Fibroblast of skin of abdomen (primary cell): Measurements from ENCODE around the gene TULP3.
A peak's percentile ranks its signal among the peaks of the same experiment; 100 is the strongest.

Experiments used
- DNase-seq: peaks from one replicate; pipeline ENCODE4 v3.0.0-alpha.2; 2013

The TULP3 gene

GRCh38 chr12:2877953-2878732 lies 12.5 kb upstream of the TULP3 start:
- peak; percentile 36 for DNase-seq

GRCh38 chr12:2879853-2880252 lies 10.8 kb upstream of the TULP3 start:
- DNase-seq = no peak

GRCh38 chr12:2884810-2885209 lies 5.9 kb upstream of the TULP3 start:
- no peak for DNase-seq

GRCh38 chr12:2886768-2887450 lies 3.8 kb upstream of the TULP3 start:
- no peak for DNase-seq

- DNase-seq = no peak
Observed at GRCh38 chr12:2890001-2890387, 697 bp upstream of the TULP3 start.

GRCh38 chr12:2891240-2892053 lies 756 bp downstream of the TULP3 start:
- DNase-seq = peak; percentile 64

- peak; percentile 71 for DNase-seq
Observed at GRCh38 chr12:2892246-2892645, 1.6 kb downstream of the TULP3 start.

GRCh38 chr12:2893007-2893406 lies 2.3 kb downstream of the TULP3 start:
- peak; percentile 89 for DNase-seq

- peak; percentile 64 for DNase-seq
Observed at GRCh38 chr12:2895051-2895451, 4.4 kb downstream of the TULP3 start.

GRCh38 chr12:2895511-2895910 lies 4.8 kb downstream of the TULP3 start:
- DNase-seq = peak; percentile 7

GRCh38 chr12:2897418-2897817 lies 6.7 kb downstream of the TULP3 start:
- DNase-seq = no peak

- DNase-seq = no peak
Observed at GRCh38 chr12:2900642-2901041, 10.0 kb downstream of the TULP3 start.

GRCh38 chr12:2902272-2902880 lies 11.7 kb downstream of the TULP3 start:
- no peak for DNase-seq

- no peak for DNase-seq
Observed at GRCh38 chr12:2904260-2904659, 13.6 kb downstream of the TULP3 start.

- no peak for DNase-seq
Observed at GRCh38 chr12:2912216-2912575, 21.5 kb downstream of the TULP3 start.

GRCh38 chr12:2919249-2919648 lies 28.6 kb downstream of the TULP3 start:
- DNase-seq = no peak

GRCh38 chr12:2922329-2922728 lies 31.6 kb downstream of the TULP3 start:
- peak; percentile 21 for DNase-seq

GRCh38 chr12:2923057-2923456 lies 32.4 kb downstream of the TULP3 start:
- no peak for DNase-seq

GRCh38 chr12:2924019-2924418 lies 33.3 kb downstream of the TULP3 start:
- DNase-seq = peak; percentile 28

- no peak for DNase-seq
Observed at GRCh38 chr12:2925322-2925995, 34.8 kb downstream of the TULP3 start.

GRCh38 chr12:2930865-2931264 lies 40.2 kb downstream of the TULP3 start:
- no peak for DNase-seq

GRCh38 chr12:2933586-2933985 lies 42.9 kb downstream of the TULP3 start:
- DNase-seq = no peak
